ENCODE results near the gene STXBP5. TPM values are rescaled to one million over a fixed set of nuclear protein-coding genes. Genes with fewer than 3 reads are reported as not detected.

The STXBP5 gene
- polyA plus RNA-seq, 1 experiment: 21.0 TPM

GRCh38 chr6:147158881-147159280 lies 45.3 kb upstream of the STXBP5 start:
- no peak for DNase-seq (ENCODE audit: low read depth)
- POLR2A ChIA-PET: no interaction called here
- CTCF ChIA-PET: no interaction called here
- no peaks in the 10 kb centered on the region for H3K27me3 ChIP-seq (ENCODE audit: control insufficient read depth, insufficient read depth, low read length)
- TF ChIP-seq CTCF (IDR thresholded peaks at IDR 0.05; ENCODE audit: insufficient read depth, low read depth, low read length): no peak
- H3K4me3 ChIP-seq (ENCODE audit: low read depth, low read length): no peak overlapping the region
- H3K36me3 ChIP-seq (ENCODE audit: control insufficient read depth, insufficient read depth, low read length): no peaks in the 10 kb centered on the region

- H3K36me3 ChIP-seq (ENCODE audit: control insufficient read depth, insufficient read depth, low read length): no peaks in the 10 kb centered on the region
- ChIA-PET POLR2A (interaction anchor here (0.6 kb wide), 1 partner anchor 117 kb away, joined by 3 read pairs; no protein-coding TSS in a partner anchor), CTCF (no interaction called here)
- H3K27me3 ChIP-seq (ENCODE audit: control insufficient read depth, insufficient read depth, low read length): no peaks in the 10 kb centered on the region
- H3K4me3 ChIP-seq (ENCODE audit: low read depth, low read length): no peak overlapping the region
- no peak for DNase-seq (ENCODE audit: low read depth)
- TF ChIP-seq CTCF (IDR thresholded peaks at IDR 0.05; ENCODE audit: insufficient read depth, low read depth, low read length): no peak
These were observed 44.5 kb upstream of the STXBP5 start for GRCh38 chr6:147159536-147160374.

GRCh38 chr6:147160593-147160992 lies 43.6 kb upstream of the STXBP5 start:
- Histone ChIP-seq H3K36me3 (ENCODE audit: control insufficient read depth, insufficient read depth, low read length) (no peaks in the 10 kb centered on the region), H3K27me3 (ENCODE audit: control insufficient read depth, insufficient read depth, low read length) (no peaks in the 10 kb centered on the region), H3K4me3 (ENCODE audit: low read depth, low read length) (no peak overlapping the region)
- CTCF ChIA-PET: no interaction called here
- DNase-seq (ENCODE audit: low read depth): no peak
- POLR2A ChIA-PET: no interaction called here
- no peak for TF ChIP-seq CTCF (IDR thresholded peaks at IDR 0.05; ENCODE audit: insufficient read depth, low read depth, low read length)

- CTCF ChIA-PET: no interaction called here
These were observed 42.8 kb upstream of the STXBP5 start for GRCh38 chr6:147161253-147161973.

More at GRCh38 chr6:147161253-147161973, 42.8 kb upstream of the STXBP5 start:
- no peak for DNase-seq (ENCODE audit: low read depth)
- no peak for TF ChIP-seq CTCF (IDR thresholded peaks at IDR 0.05; ENCODE audit: insufficient read depth, low read depth, low read length)
- POLR2A ChIA-PET: no interaction called here
- H3K27me3 ChIP-seq (ENCODE audit: control insufficient read depth, insufficient read depth, low read length): no peaks in the 10 kb centered on the region
- no peaks in the 10 kb centered on the region for H3K36me3 ChIP-seq (ENCODE audit: control insufficient read depth, insufficient read depth, low read length)
- H3K4me3 ChIP-seq (ENCODE audit: low read depth, low read length): no peak overlapping the region
